Fibroblast of lung (primary cell): ENCODE measurements around the gene RPS6KA4. TPM values are rescaled to one million over a fixed set of nuclear protein-coding genes. Genes with fewer than 3 reads are reported as not detected.

ENCODE experiments used
- DNase-seq, 2 donors: peaks; one replicate each; pipeline versions ENCODE4 v3.0.0 to v3.0.0-alpha.2; 2010; ENCODE audit warnings: low read depth in 2 of 2
- H2AFZ ChIP-seq: 2 replicates; pipeline ENCODE4 v1.5.1; 2012; ENCODE audit warnings: low read length, control low read depth, inconsistent platforms
- H3K27ac ChIP-seq: 2 replicates; pipeline ENCODE4 v1.5.1; 2011; ENCODE audit warnings: low read length, control low read depth; ENCODE audit not compliant: insufficient read depth
- H3K27me3 ChIP-seq: 2 replicates; pipeline ENCODE4 v1.5.1; 2011; ENCODE audit warnings: mild to moderate bottlenecking, low read length; ENCODE audit not compliant: control insufficient read depth, insufficient read depth
- H3K36me3 ChIP-seq: 2 replicates; pipeline ENCODE4 v1.5.1; 2011; ENCODE audit warnings: low read length; ENCODE audit not compliant: control insufficient read depth, insufficient read depth
- H3K4me1 ChIP-seq: 2 replicates; pipeline ENCODE4 v1.5.1; 2011; ENCODE audit warnings: low read length; ENCODE audit not compliant: control insufficient read depth, insufficient read depth; ENCODE audit errors: extremely low read depth
- H3K4me2 ChIP-seq: 2 replicates; pipeline ENCODE4 v1.5.1; 2011; ENCODE audit warnings: low read length, control low read depth; ENCODE audit not compliant: insufficient read depth; ENCODE audit errors: extremely low read depth
- H3K4me3 ChIP-seq, 4 experiments: fragments of 200-600 bp in 1 of 4; sonication (generic) in 1 of 4; replicated peaks in 1 of 4; 2 replicates each; pipeline ENCODE4 v1.5.1; 2011 to 2016; ENCODE audit warnings: low read length in 4 of 4, low read depth in 3 of 4, mild to moderate bottlenecking in 3 of 4, control low read depth in 2 of 4, inconsistent platforms in 1 of 4, mixed read lengths in 1 of 4; ENCODE audit not compliant: insufficient read depth in 1 of 4; ENCODE audit errors: control extremely low read depth in 1 of 4
- H3K79me2 ChIP-seq: 2 replicates; pipeline ENCODE4 v1.5.1; 2012; ENCODE audit warnings: mild to moderate bottlenecking, low read length, inconsistent platforms; ENCODE audit not compliant: control insufficient read depth, insufficient read depth
- H3K9ac ChIP-seq: 2 replicates; pipeline ENCODE4 v1.5.1; 2011; ENCODE audit warnings: mild to moderate bottlenecking, low read length, control low read depth; ENCODE audit not compliant: insufficient read depth
- H3K9me3 ChIP-seq: 2 replicates; pipeline ENCODE4 v1.5.1; 2012; ENCODE audit warnings: low read depth, low read length; ENCODE audit not compliant: control insufficient read depth, insufficient read depth
- H4K20me1 ChIP-seq: 2 replicates; pipeline ENCODE4 v1.5.1; 2011; ENCODE audit warnings: low read length; ENCODE audit not compliant: control insufficient read depth, insufficient read depth; ENCODE audit errors: extremely low read depth
- EZH2 ChIP-seq: IDR thresholded peaks from 2 replicates; pipeline ENCODE4 v1.5.1; 2012; ENCODE audit warnings: low read length, control low read depth, mild to moderate bottlenecking; ENCODE audit errors: missing control alignments
- polyA plus RNA-seq, 2 donors: library from polyadenylated mRNA; depleted of rRNA in 1 of 2; stranded (reverse) in 1 of 2; unstranded in 1 of 2; fragments of >200 nt; gene quantifications; 2 replicates each; pipeline ENCODE4 v1.2.1, GENCODE V29; 2011 to 2012; ENCODE audit warnings: missing spikeins in 1 of 2
- total RNA-seq: library from RNA; depleted of rRNA; stranded (reverse); fragments of >200 nt; gene quantifications from 2 replicates; pipeline ENCODE4 v1.2.1, GENCODE V29; 2014
- TF ChIP-seq, protein P1 (sequence below), 2 donors: IDR thresholded peaks in 1 of 2; conservative IDR thresholded peaks in 1 of 2; 1 replicate in 1 of 2; 2 replicates in 1 of 2; pipeline ENCODE4 v1.5.1; 2011 to 2012; ENCODE audit warnings: low read length in 2 of 2, control low read depth in 1 of 2, inconsistent platforms in 1 of 2, low read depth in 1 of 2, mild to moderate bottlenecking in 1 of 2

RPS6KA4 gene
- total and polyA plus RNA-seq, 2 donors (not counting 1 experiment from before 2014, with no cell fraction given): 15.9 to 27.6 TPM

DNA sequence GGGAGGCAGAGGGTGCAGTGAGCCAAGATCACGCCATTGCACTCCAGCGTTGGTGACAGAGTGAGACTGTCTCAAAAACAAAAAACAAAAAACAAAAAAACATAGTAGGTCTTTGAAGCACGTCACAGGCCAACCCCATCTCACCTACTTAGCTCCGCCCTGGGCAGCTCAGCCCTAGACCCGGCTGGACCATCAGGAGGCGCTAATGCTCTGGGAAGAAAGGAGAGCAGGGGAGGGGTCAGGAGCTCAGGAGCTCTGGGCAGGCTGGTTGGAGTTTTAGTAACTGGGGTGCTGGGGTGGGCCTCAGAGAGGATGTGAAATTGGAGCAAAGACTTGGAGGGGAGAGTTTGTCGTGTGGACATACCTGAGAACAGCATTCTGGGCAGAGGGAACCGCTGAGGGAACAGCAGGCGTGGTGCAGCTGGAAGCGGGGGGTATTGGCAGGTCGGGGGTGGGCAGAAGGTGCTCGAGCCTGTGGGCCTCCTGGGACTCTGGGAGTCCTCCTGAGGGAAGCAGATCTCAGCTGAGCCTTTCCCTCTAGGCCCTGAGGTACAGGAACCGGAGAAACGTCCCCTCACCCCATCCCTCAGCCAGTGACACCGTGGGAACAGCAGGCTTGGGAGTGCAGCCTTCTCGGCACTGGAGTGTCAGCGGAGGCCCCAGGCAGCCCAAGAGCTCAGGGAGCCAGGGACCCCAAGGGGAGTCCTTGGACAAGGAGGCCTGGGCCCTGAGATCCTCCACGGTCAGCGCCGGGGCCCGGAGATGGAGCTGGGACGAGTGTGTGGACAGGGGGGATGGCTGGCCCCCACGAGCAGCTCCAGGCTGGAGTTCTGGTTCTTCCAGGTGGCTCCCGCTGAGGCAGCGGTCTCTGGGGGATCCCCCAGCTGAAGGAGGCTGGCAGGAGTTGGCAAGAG lies 2.2 kb upstream of the RPS6KA4 start:
- no peak overlapping the region for H3K4me3 ChIP-seq
- peaks cover 8% of the 10 kb centered on the region for H3K36me3 ChIP-seq
- TF ChIP-seq, protein P1, sequence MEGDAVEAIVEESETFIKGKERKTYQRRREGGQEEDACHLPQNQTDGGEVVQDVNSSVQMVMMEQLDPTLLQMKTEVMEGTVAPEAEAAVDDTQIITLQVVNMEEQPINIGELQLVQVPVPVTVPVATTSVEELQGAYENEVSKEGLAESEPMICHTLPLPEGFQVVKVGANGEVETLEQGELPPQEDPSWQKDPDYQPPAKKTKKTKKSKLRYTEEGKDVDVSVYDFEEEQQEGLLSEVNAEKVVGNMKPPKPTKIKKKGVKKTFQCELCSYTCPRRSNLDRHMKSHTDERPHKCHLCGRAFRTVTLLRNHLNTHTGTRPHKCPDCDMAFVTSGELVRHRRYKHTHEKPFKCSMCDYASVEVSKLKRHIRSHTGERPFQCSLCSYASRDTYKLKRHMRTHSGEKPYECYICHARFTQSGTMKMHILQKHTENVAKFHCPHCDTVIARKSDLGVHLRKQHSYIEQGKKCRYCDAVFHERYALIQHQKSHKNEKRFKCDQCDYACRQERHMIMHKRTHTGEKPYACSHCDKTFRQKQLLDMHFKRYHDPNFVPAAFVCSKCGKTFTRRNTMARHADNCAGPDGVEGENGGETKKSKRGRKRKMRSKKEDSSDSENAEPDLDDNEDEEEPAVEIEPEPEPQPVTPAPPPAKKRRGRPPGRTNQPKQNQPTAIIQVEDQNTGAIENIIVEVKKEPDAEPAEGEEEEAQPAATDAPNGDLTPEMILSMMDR (conservative IDR thresholded peaks at IDR 0.05 in 1 of 2, IDR thresholded peaks at IDR 0.05 in 1 of 2; ENCODE audit: low read depth in 1 of 2, low read length in 2 of 2): peak; percentile 24 to 47
- no peak for TF ChIP-seq EZH2
- H3K9me3 ChIP-seq: no peaks in the 10 kb centered on the region
- H3K79me2 ChIP-seq: peaks cover 13% of the 10 kb centered on the region
- no peak overlapping the region for H3K27ac ChIP-seq
- no peak overlapping the region for H3K9ac ChIP-seq
- no peaks in the 10 kb centered on the region for H3K27me3 ChIP-seq
- peaks cover 20% of the 10 kb centered on the region for H3K4me1 ChIP-seq
- H4K20me1 ChIP-seq: no peaks in the 10 kb centered on the region
- no peak overlapping the region for H2AFZ ChIP-seq
- peak; percentile 22 to 28 for DNase-seq
- no peak overlapping the region for H3K4me2 ChIP-seq

- Histone ChIP-seq H3K27ac (no peak overlapping the region), H3K27me3 (no peaks in the 10 kb centered on the region), H3K4me3 (no peak overlapping the region), H2AFZ (no peak overlapping the region), H3K36me3 (peaks cover 13% of the 10 kb centered on the region), H3K4me2 (no peak overlapping the region), H3K9ac (no peak overlapping the region), H4K20me1 (no peaks in the 10 kb centered on the region), H3K79me2 (peaks cover 13% of the 10 kb centered on the region), H3K4me1 (peaks cover 20% of the 10 kb centered on the region), H3K9me3 (no peaks in the 10 kb centered on the region)
- TF ChIP-seq, protein P1 (conservative IDR thresholded peaks at IDR 0.05 in 1 of 2, IDR thresholded peaks at IDR 0.05 in 1 of 2; ENCODE audit: low read depth in 1 of 2, low read length in 2 of 2): no peak
- TF ChIP-seq EZH2: no peak
- DNase-seq: no peak
Measured at GRCh38 chr11:64357446-64357845, 1.5 kb upstream of the RPS6KA4 start.

- Histone ChIP-seq H3K27ac (peak overlapping the region; percentile 90), H3K79me2 (peaks cover 13% of the 10 kb centered on the region), H3K36me3 (peaks cover 14% of the 10 kb centered on the region), H3K9me3 (no peaks in the 10 kb centered on the region), H2AFZ (no peak overlapping the region), H4K20me1 (no peaks in the 10 kb centered on the region), H3K4me2 (peak overlapping the region; percentile 78), H3K27me3 (no peaks in the 10 kb centered on the region), H3K9ac (peak overlapping the region; percentile 30), H3K4me1 (peaks cover 20% of the 10 kb centered on the region), H3K4me3 (peak overlapping the region in 3 of 4 experiments; percentile 49 to 95 (median 89))
- no peak for TF ChIP-seq EZH2
- TF ChIP-seq, protein P1 (conservative IDR thresholded peaks at IDR 0.05 in 1 of 2, IDR thresholded peaks at IDR 0.05 in 1 of 2; ENCODE audit: low read depth in 1 of 2, low read length in 2 of 2): no peak
- peak in 1 of 2 donors; percentile 18 for DNase-seq
Measured at GRCh38 chr11:64357904-64358535, 942 bp upstream of the RPS6KA4 start.
